HG03135 (cell line): ENCODE data around the gene B3GNT3.

Experiments
- ATAC-seq: cut with Tn5 transposase; IDR thresholded peaks from one replicate; pipeline ENCODE4 v1.9.1; 2021; ENCODE audit warnings: mild to moderate bottlenecking, moderate library complexity; ENCODE audit not compliant: unreplicated experiment

Gene B3GNT3

GRCh38 chr19:17831419-17831888 is 36.5 kb downstream of the B3GNT3 start:
- no peak for ATAC-seq

GRCh38 chr19:17832443-17833208 is 37.7 kb downstream of the B3GNT3 start:
- ATAC-seq, result no peak

GRCh38 chr19:17834350-17835181 is 39.6 kb downstream of the B3GNT3 start:
- no peak for ATAC-seq

GRCh38 chr19:17835182-17836006 is 40.5 kb downstream of the B3GNT3 start:
- ATAC-seq, result no peak

- no peak for ATAC-seq
Measured at GRCh38 chr19:17836530-17836929, 41.6 kb downstream of the B3GNT3 start.

GRCh38 chr19:17837972-17838371 is 43.0 kb downstream of the B3GNT3 start:
- no peak for ATAC-seq

- ATAC-seq, result no peak
Measured at GRCh38 chr19:17840019-17840418, 45.1 kb downstream of the B3GNT3 start.

- no peak for ATAC-seq
Measured at GRCh38 chr19:17841371-17841809, 46.5 kb downstream of the B3GNT3 start.

- ATAC-seq, result no peak
Measured at GRCh38 chr19:17841810-17842662, 47.1 kb downstream of the B3GNT3 start.

GRCh38 chr19:17842663-17843291 is 47.8 kb downstream of the B3GNT3 start:
- no peak for ATAC-seq

- ATAC-seq, result no peak
Measured at GRCh38 chr19:17843292-17843827, 48.4 kb downstream of the B3GNT3 start.

- ATAC-seq, result no peak
Measured at GRCh38 chr19:17843908-17844490, 49.1 kb downstream of the B3GNT3 start.

- no peak for ATAC-seq
Measured at GRCh38 chr19:17846146-17846545, 51.2 kb downstream of the B3GNT3 start.

GRCh38 chr19:17847538-17848366 is 52.8 kb downstream of the B3GNT3 start, which contains the start of gene JAK3:
JAK3 (minus strand) TSS chr19:17847982; CDS start chr19:17844417, 3,565 bp downstream.
- ATAC-seq, result peak; percentile 56

- no peak for ATAC-seq
Measured at GRCh38 chr19:17848595-17849292, 53.8 kb downstream of the B3GNT3 start.

- no peak for ATAC-seq
Measured at GRCh38 chr19:17854061-17854460, 59.1 kb downstream of the B3GNT3 start.
